Germinal center (tissue), 1 donor: ENCODE data around the gene EFHC2.

Experiments
- DNase-seq: peaks from one replicate; pipeline ENCODE4 v3.0.0; 2012; ENCODE audit warnings: mixed read lengths, low spot score

Gene EFHC2

GRCh38 chrX:44343412-44344141 lies at the start of gene EFHC2:
Gene EFHC2 (minus strand): TSS chrX:44343672. CDS start chrX:44343588, 84 bp downstream.
- DNase-seq = peak; percentile 22

GRCh38 chrX:44392767-44393166 lies 49.3 kb upstream of the EFHC2 start:
- DNase-seq = no peak

DNA sequence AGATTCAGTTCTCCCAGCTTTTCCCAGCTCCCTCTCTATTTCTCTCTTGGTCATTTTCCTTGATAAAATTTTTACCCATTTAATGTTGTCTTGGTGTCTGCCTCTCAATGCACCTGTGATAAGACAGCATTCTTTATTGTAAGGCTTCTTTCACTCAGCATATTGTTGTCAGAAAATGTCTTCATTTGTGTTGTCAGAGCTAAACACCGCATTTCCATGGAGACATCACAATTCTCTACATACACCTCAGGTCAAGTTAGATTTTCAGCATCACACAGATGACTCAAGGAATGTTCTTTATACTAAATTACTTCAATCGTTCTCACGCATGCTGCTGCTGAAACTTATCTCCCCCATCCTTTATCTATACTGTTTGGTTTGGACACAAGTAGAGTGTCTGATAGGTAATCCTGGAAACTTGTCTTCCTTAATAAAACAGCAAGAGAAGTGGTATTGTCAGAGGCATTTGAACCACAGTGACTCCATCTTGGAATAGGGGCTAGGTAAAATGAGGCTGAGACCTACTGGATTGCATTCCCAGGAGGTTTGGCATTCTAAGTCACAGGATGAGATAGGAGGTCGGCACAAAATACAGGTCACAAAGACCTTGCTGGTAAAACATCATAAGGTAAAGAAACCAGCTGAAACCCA lies 41.3 kb upstream of the EFHC2 start:
- DNase-seq = no peak

DNA sequence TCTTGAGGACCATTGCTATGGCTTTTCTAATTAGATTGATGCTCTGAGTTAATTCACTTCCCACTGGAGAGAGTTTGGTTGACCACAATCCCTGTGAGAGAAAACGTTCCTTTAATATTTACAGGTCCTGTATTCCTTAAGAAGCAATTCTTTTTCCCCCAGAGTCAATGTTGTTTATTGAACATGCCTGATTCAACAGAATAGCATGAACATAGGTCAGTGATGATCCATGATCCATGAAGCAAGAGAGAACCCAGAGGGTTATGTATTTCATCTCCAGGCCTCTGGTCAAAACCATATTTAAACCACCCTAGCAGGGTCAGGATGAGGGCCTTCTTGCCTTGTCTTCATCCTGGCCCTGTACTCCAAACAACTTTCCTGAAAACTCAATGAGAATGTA lies 39.4 kb upstream of the EFHC2 start:
- DNase-seq = no peak

GRCh38 chrX:44352758-44353157 lies 9.3 kb upstream of the EFHC2 start:
- DNase-seq = no peak

DNA sequence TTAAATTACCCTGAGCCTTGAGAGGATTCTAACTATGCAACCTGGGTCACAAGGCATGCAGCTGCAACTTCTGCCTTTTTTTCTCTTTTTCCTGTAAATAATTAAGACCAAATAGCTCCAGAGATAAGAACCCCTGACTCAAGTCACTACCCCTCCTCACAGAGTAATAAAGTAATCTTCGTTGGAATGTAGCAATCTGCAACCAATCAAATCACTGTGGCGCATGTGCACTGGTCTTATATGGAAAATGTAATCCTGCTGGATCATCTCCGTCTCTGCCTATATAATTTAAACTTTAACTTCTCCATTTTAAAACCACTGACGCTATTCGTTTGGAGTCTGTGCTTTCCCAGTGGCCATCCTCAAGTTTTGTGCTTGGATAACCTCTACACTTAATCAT lies 6.1 kb upstream of the EFHC2 start:
- no peak for DNase-seq

GRCh38 chrX:44344687-44345086 lies 1.2 kb upstream of the EFHC2 start:
- no peak for DNase-seq

DNA sequence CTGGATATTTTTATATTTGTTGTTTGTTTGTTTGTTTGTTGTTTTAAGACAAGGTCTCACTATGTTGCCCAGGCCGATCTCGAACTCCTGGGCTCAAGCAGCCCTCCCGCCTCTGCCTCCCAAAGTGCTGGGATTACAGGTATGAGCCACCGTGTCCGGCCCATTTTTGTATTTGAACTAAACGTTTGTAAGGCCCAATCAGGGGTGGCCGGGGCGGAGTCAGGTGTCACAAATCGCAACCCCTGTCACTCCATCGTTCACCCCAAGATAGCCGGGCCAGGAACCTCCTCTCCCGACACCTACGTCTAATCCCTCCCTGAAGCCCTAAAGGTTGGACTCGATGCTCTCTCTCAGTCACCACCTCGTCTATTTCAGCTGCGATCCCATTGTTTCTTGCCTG lies 722 bp upstream of the EFHC2 start:
- peak; percentile 14 for DNase-seq

DNA sequence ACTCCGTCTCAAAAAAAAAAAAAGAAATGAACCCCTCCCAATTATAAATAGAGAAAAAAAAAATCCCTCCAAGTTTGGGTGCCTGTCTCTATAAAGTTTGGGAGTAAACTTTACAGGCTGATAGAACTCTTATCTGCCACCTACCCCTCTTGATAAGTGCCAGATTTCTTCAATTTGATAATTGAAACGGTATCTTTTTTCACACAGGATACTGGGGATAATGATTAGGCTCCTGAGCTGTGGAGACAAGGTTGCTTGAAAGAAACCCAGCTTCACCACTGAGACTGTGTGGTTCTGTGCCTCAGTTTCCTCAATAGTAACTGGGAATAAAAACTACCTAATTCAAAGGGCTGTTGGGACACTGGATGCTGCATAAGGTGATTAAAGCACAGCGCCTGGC lies 606 bp downstream of the EFHC2 start:
- DNase-seq = no peak

DNA sequence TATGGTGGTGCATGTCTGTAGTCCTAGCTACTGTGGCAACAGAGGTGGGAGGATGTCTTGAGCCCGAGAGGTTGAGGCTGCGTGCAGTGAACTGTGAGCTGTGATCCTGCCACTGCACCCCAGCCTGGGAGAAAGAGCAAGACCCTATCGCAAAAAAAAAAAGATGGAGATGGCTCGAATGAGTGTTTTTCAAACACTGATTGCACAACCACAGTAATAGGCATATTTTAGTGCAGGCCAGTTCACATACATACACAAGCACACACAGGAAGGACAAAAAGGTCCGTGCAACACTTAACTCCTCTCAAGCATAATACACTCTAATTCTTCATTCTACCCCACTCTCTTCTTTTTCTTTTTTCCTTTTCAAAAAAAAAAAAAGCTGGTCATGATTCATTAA lies 5.1 kb downstream of the EFHC2 start:
- no peak for DNase-seq

- no peak for DNase-seq
These were observed 11.0 kb downstream of the EFHC2 start for GRCh38 chrX:44332437-44332836.

DNA sequence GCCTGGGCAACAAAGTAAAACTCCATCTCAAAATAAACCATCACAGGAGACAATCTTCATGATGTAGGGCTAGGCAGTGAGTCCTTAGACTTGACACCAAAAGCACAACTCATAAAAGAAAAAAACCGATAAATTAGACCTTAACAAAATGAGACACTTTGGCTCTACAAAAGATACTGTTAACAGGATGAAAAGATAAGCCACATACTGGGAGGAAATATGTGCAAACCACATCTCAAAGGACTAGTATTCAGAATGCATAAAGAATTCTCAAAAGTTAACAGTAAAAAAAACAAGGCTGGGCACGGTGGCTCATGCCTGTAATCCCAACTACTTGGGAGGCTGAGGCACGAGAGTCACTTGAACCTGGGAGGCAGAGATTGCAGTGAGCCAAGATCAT lies 13.2 kb downstream of the EFHC2 start:
- DNase-seq = no peak

DNA sequence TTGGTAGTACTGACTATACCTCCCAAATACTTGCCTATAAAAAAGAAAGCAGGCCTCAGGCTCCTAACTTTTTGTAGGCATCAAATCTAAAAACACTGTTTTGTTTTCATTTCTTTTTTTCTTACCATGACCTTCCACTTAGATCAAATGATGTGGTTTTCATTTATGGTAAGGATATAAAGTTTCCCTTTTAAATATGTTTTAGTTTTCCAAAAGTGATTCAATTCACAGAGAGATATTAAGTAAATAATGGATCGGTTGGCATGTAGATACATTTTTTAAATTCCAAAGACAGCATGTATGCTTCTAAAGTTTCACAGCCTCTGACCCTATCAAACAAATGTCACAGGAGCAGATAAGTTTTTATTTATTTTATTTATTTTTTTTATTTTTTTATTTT lies 23.9 kb downstream of the EFHC2 start:
- no peak for DNase-seq

- no peak for DNase-seq
These were observed 26.3 kb downstream of the EFHC2 start for GRCh38 chrX:44317181-44317580.

GRCh38 chrX:44314808-44315207 lies 28.7 kb downstream of the EFHC2 start:
- DNase-seq = no peak

- no peak for DNase-seq
These were observed 29.2 kb downstream of the EFHC2 start for GRCh38 chrX:44314259-44314734.

DNA sequence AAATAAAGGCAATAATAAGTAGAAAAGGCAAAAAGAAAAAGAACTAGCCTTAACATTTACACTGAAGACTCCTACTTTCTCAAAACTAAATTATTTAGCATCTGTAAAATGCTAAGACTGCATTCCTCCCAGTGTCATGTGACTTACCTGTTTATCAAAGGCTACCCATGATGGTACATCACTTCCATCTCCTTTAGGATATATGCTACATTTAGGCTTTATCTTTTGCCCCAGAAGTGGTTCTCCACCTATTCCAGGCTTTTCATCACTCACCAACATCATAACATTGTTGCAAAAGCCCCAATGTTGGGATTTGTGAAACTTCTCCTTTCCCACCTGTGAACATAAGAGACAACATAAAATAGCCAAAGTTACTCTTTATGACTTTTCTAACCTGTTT lies 31.1 kb downstream of the EFHC2 start:
- no peak for DNase-seq

- DNase-seq = no peak
These were observed 33.2 kb downstream of the EFHC2 start for GRCh38 chrX:44310227-44310626.

- DNase-seq = no peak
These were observed 34.6 kb downstream of the EFHC2 start for GRCh38 chrX:44308869-44309268.

- no peak for DNase-seq
These were observed 37.1 kb downstream of the EFHC2 start for GRCh38 chrX:44306356-44306755.

DNA sequence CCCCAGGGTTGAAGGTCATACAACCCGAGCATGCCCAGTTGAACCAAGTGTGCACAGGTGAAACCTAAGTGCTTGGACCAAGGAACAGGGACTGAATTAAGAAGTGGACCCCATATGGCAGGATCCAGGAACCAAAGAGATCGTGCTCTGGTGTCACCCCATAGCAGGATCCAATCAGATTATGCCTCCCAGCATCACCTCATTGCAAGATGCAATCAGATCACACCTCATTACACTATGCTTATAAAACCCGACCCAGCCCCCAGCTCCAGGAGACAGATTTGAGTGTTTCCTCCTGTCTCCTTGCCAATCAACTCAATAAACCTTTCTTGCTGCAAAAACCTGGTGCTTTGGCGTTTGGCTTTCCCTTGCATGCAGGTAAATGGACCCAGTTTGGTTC lies 37.6 kb downstream of the EFHC2 start:
- no peak for DNase-seq

- no peak for DNase-seq
These were observed 40.4 kb downstream of the EFHC2 start for GRCh38 chrX:44303119-44303518.

DNA sequence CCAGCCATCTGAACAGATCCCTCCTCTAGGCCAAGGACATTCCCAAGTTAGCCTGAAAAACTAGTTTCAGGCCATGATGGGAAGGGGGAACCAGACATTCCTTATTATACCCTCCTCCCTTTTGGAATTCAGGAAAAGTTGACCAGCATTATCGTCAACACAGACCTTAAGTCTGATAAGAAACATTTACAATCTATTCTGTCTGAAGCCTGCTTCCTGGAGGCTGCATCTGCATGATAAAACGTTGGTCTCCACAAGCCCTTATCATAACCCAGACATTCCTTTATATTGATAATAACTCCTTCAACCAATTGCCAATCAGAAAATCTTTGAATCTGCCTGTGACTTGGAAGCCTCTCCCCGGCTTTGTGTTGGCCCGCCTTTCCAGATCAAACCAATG lies 44.3 kb downstream of the EFHC2 start:
- DNase-seq = no peak
